Left lung (tissue), 10 donors: ENCODE measurements around the gene B4GALNT1. TPM values are rescaled to one million over a fixed set of nuclear protein-coding genes. Genes with fewer than 3 reads are reported as not detected.

Source experiments
- ATAC-seq: fragments of 200-7000 bp; cut with Tn5 transposase; one replicate; pipeline ENCODE4 v1.9.1; 2020; ENCODE audit warnings: moderate library complexity
- DNase-seq, 4 donors: peaks; one replicate each; pipeline ENCODE4 v3.0.0-alpha.2; 2013 to 2020
- H3K27ac ChIP-seq, 2 donors: fragments of 200-600 bp; sonication (generic) in 1 of 2; one replicate each; pipeline versions ENCODE4 v1.5.0 to v1.8.0; 2020 to 2021
- H3K27me3 ChIP-seq, 2 donors: fragments of 200-600 bp; sonication (generic) in 1 of 2; one replicate each; pipeline versions ENCODE4 v1.5.0 to v1.8.0; 2020 to 2021
- H3K36me3 ChIP-seq, 2 donors: fragments of 200-600 bp; sonication (generic) in 1 of 2; one replicate each; pipeline versions ENCODE4 v1.5.0 to v1.8.0; 2020 to 2021
- H3K4me1 ChIP-seq, 2 donors: fragments of 200-600 bp; one replicate each; pipeline ENCODE4 v1.8.0; 2021
- H3K4me3 ChIP-seq, 2 donors: fragments of 200-600 bp; sonication (generic) in 1 of 2; one replicate each; pipeline versions ENCODE4 v1.5.0 to v1.8.0; 2020 to 2021; ENCODE audit warnings: mild to moderate bottlenecking in 1 of 2
- H3K9me3 ChIP-seq, 2 donors: fragments of 200-600 bp; sonication (generic) in 1 of 2; one replicate each; pipeline versions ENCODE4 v1.5.0 to v1.8.0; 2020 to 2021
- intact Hi-C, 2 donors: fragments of 100-400 bp; cut with DNase I; formaldehyde crosslinking; loops; one replicate each; pipeline versions ENCODE4 v1.11.2 to v1.14.2; 2022
- polyA plus RNA-seq, 6 donors: library from polyadenylated mRNA; unstranded; fragments of 120-200 nt; gene quantifications; one replicate each; pipeline ENCODE4 v1.2.1, GENCODE V29; 2013; ENCODE audit not compliant: insufficient read length in 6 of 6
- total RNA-seq, 2 donors: library from RNA; stranded (reverse); fragmentation: NEBNext Ultra II Directional; extraction: Animal tissue kit (Norgen Biotek cat#: 25700); gene quantifications; one replicate each; pipeline ENCODE4 v1.2.1, GENCODE V29; 2021
- TF ChIP-seq, protein P1 (sequence below), 2 donors: fragments of 200-600 bp; sonication (generic) in 1 of 2; IDR thresholded peaks; one replicate each; pipeline versions ENCODE4 v1.5.0 to v1.8.0; 2021; ENCODE audit warnings: antibody characterized with exemption in 2 of 2
- donor health status: DM: no; HTN: yes; CAD: no.
- donor health status: DM: no; HTN: no; CAD: no.

Gene B4GALNT1
- total and polyA plus RNA-seq, 8 donors, result 0.78 to 3.8 (median 1.4) TPM

DNA sequence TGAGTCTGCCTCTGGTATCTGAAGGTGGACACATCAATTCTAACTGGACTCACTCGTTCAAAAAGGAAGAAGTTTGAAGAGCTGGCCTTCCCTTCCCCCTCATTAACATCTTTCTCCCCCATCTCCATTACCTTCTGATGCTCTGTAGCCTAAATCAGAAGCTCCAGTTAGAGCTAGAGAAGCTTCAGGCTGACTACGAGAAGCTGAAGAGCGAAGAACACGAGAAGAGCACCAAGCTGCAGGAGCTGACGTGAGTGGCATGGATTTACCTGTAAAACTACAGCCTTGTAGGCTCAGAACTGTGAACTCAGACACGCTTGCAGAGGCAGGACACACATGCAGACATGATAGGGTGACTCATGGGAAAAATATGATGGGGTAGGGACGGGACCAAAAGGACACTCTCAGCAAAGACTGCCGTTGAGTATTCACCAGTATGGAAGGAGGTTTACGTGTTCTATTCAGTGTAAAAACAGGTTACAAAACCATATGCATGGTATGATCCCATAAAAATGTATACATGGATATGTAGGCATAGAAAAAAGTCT, 56.3 kb downstream of the B4GALNT1 start:
- Histone ChIP-seq H3K9me3 (no peaks in the 10 kb centered on the region), H3K4me3 (no peak overlapping the region), H3K4me1 (no peaks in the 10 kb centered on the region), H3K27me3 (peaks cover 0 to 3% of the 10 kb centered on the region in 2 donors), H3K36me3 (no peaks in the 10 kb centered on the region), H3K27ac (no peak overlapping the region)
- ATAC-seq, result no peak
- no peak for DNase-seq
- intact Hi-C loops, result no loop called here
- TF ChIP-seq, protein P1, sequence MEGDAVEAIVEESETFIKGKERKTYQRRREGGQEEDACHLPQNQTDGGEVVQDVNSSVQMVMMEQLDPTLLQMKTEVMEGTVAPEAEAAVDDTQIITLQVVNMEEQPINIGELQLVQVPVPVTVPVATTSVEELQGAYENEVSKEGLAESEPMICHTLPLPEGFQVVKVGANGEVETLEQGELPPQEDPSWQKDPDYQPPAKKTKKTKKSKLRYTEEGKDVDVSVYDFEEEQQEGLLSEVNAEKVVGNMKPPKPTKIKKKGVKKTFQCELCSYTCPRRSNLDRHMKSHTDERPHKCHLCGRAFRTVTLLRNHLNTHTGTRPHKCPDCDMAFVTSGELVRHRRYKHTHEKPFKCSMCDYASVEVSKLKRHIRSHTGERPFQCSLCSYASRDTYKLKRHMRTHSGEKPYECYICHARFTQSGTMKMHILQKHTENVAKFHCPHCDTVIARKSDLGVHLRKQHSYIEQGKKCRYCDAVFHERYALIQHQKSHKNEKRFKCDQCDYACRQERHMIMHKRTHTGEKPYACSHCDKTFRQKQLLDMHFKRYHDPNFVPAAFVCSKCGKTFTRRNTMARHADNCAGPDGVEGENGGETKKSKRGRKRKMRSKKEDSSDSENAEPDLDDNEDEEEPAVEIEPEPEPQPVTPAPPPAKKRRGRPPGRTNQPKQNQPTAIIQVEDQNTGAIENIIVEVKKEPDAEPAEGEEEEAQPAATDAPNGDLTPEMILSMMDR (IDR thresholded peaks at IDR 0.05), result no peak

Other genes starting within 250 kb of the B4GALNT1 start
- 10 to 100 TPM; 52.4 to 62.5 TPM for gene R3HDM2, start 202.2 kb downstream of the B4GALNT1 start, total RNA-seq
- 10 to 100 TPM; 66.5 to 92.3 (median 83.8) TPM for gene R3HDM2, start 202.2 kb downstream of the B4GALNT1 start, polyA plus RNA-seq
- gene INHBC, start 198.4 kb downstream of the B4GALNT1 start, total RNA-seq, result not detected
- under 1 TPM in 5 of 6 donors, not detected in 1; 0.16 to 0.29 (median 0.24) TPM for gene INHBC, start 198.4 kb downstream of the B4GALNT1 start, polyA plus RNA-seq
- gene INHBE, start 177.9 kb downstream of the B4GALNT1 start, total RNA-seq, result under 1 TPM in 1 of 2 donors, not detected in 1; 0.52 TPM
- 1 to 10 TPM in 2 of 6 donors, under 1 TPM in 4; 0.58 to 1.4 (median 0.78) TPM for gene INHBE, start 177.9 kb downstream of the B4GALNT1 start, polyA plus RNA-seq
- 1 to 10 TPM; 1.9 to 7.2 TPM for gene GLI1, start 173.4 kb downstream of the B4GALNT1 start, total RNA-seq
- gene GLI1, start 173.4 kb downstream of the B4GALNT1 start, polyA plus RNA-seq, result 10 to 100 TPM; 27.7 to 38.3 (median 33.0) TPM
- 100 to 1,000 TPM in 1 of 2 donors, 10 to 100 TPM in 1; 24.2 to 125 TPM for gene ARHGAP9, start 153.3 kb downstream of the B4GALNT1 start, total RNA-seq
- 1 to 10 TPM; 4.4 to 6.4 (median 5.2) TPM for gene ARHGAP9, start 153.3 kb downstream of the B4GALNT1 start, polyA plus RNA-seq
- 100 to 1,000 TPM; 113 to 168 TPM for gene MARS1, start 145.1 kb downstream of the B4GALNT1 start, total RNA-seq
- gene MARS1, start 145.1 kb downstream of the B4GALNT1 start, polyA plus RNA-seq, result 100 to 1,000 TPM in 3 of 6 donors, 10 to 100 TPM in 3; 92.5 to 153 (median 103) TPM
- 10 to 100 TPM; 18.3 to 27.2 TPM for gene DDIT3, start 112.7 kb downstream of the B4GALNT1 start, total RNA-seq
- gene DDIT3, start 112.7 kb downstream of the B4GALNT1 start, polyA plus RNA-seq, result 10 to 100 TPM; 16.4 to 29.4 (median 19.3) TPM
- gene MBD6, start 110.4 kb downstream of the B4GALNT1 start, total RNA-seq, result 100 to 1,000 TPM in 1 of 2 donors, 10 to 100 TPM in 1; 69.1 to 111 TPM
- 10 to 100 TPM; 61.3 to 84.6 (median 73.2) TPM for gene MBD6, start 110.4 kb downstream of the B4GALNT1 start, polyA plus RNA-seq
- gene DCTN2, start 86.0 kb downstream of the B4GALNT1 start, total RNA-seq, result 100 to 1,000 TPM; 104 to 111 TPM
- gene DCTN2, start 86.0 kb downstream of the B4GALNT1 start, polyA plus RNA-seq, result 100 to 1,000 TPM; 150 to 162 (median 156) TPM
- gene KIF5A, start 83.2 kb downstream of the B4GALNT1 start, total RNA-seq, result under 1 TPM; 0.38 to 0.50 TPM
- 1 to 10 TPM; 4.3 to 6.5 (median 5.4) TPM for gene KIF5A, start 83.2 kb downstream of the B4GALNT1 start, polyA plus RNA-seq
- gene PIP4K2C, start 42.0 kb downstream of the B4GALNT1 start, total RNA-seq, result 10 to 100 TPM; 43.4 to 44.1 TPM
- gene PIP4K2C, start 42.0 kb downstream of the B4GALNT1 start, polyA plus RNA-seq, result 10 to 100 TPM; 17.0 to 22.2 (median 21.3) TPM
- gene DTX3, start 28.4 kb downstream of the B4GALNT1 start, total RNA-seq, result 10 to 100 TPM; 20.1 to 30.4 TPM
- 10 to 100 TPM; 51.3 to 64.8 (median 57.2) TPM for gene DTX3, start 28.4 kb downstream of the B4GALNT1 start, polyA plus RNA-seq
- gene ARHGEF25, start 21.8 kb downstream of the B4GALNT1 start, total RNA-seq, result 10 to 100 TPM; 16.5 to 20.0 TPM
- gene ARHGEF25, start 21.8 kb downstream of the B4GALNT1 start, polyA plus RNA-seq, result 10 to 100 TPM; 45.1 to 53.4 (median 46.4) TPM
- 100 to 1,000 TPM; 282 to 321 TPM for gene OS9, start 60.9 kb upstream of the B4GALNT1 start, total RNA-seq
- gene OS9, start 60.9 kb upstream of the B4GALNT1 start, polyA plus RNA-seq, result 100 to 1,000 TPM; 200 to 228 (median 219) TPM
- gene AGAP2, start 105.5 kb upstream of the B4GALNT1 start, total RNA-seq, result 1 to 10 TPM; 1.9 to 5.8 TPM
- under 1 TPM; 0.31 to 0.57 (median 0.48) TPM for gene AGAP2, start 105.5 kb upstream of the B4GALNT1 start, polyA plus RNA-seq
- 10 to 100 TPM; 33.5 to 40.0 TPM for gene TSPAN31, start 111.8 kb upstream of the B4GALNT1 start, total RNA-seq
- 10 to 100 TPM; 69.2 to 83.8 (median 76.5) TPM for gene TSPAN31, start 111.8 kb upstream of the B4GALNT1 start, polyA plus RNA-seq
- 100 to 1,000 TPM in 1 of 2 donors, 10 to 100 TPM in 1; 80.1 to 130 TPM for gene CDK4, start 119.1 kb upstream of the B4GALNT1 start, total RNA-seq
- gene CDK4, start 119.1 kb upstream of the B4GALNT1 start, polyA plus RNA-seq, result 100 to 1,000 TPM; 215 to 269 (median 245) TPM
- gene MARCHF9, start 121.9 kb upstream of the B4GALNT1 start, total RNA-seq, result 10 to 100 TPM; 17.4 to 22.4 TPM
- gene MARCHF9, start 121.9 kb upstream of the B4GALNT1 start, polyA plus RNA-seq, result 10 to 100 TPM; 16.5 to 22.6 (median 19.5) TPM
- 1 to 10 TPM; 1.5 to 4.7 TPM for gene CYP27B1, start 133.9 kb upstream of the B4GALNT1 start, total RNA-seq
- gene CYP27B1, start 133.9 kb upstream of the B4GALNT1 start, polyA plus RNA-seq, result 1 to 10 TPM in 4 of 6 donors, under 1 TPM in 2; 0.58 to 3.4 (median 1.4) TPM
- gene METTL1, start 138.9 kb upstream of the B4GALNT1 start, total RNA-seq, result 10 to 100 TPM; 17.3 to 39.2 TPM
- 10 to 100 TPM; 26.3 to 40.2 (median 30.6) TPM for gene METTL1, start 138.9 kb upstream of the B4GALNT1 start, polyA plus RNA-seq
- gene EEF1AKMT3, start 139.4 kb upstream of the B4GALNT1 start, total RNA-seq, result 1 to 10 TPM; 6.2 to 6.3 TPM
- 10 to 100 TPM; 14.7 to 19.7 (median 17.2) TPM for gene EEF1AKMT3, start 139.4 kb upstream of the B4GALNT1 start, polyA plus RNA-seq
- 10 to 100 TPM; 25.6 to 26.2 TPM for gene TSFM, start 149.6 kb upstream of the B4GALNT1 start, total RNA-seq
- gene TSFM, start 149.6 kb upstream of the B4GALNT1 start, polyA plus RNA-seq, result 10 to 100 TPM; 26.9 to 35.3 (median 31.5) TPM
- 10 to 100 TPM; 10.5 to 12.8 TPM for gene AVIL, start 185.5 kb upstream of the B4GALNT1 start, total RNA-seq
- gene AVIL, start 185.5 kb upstream of the B4GALNT1 start, polyA plus RNA-seq, result 10 to 100 TPM; 10.7 to 21.6 (median 20.0) TPM
- 100 to 1,000 TPM; 179 to 210 TPM for gene CTDSP2, start 213.5 kb upstream of the B4GALNT1 start, total RNA-seq
- gene CTDSP2, start 213.5 kb upstream of the B4GALNT1 start, polyA plus RNA-seq, result 100 to 1,000 TPM; 275 to 321 (median 287) TPM